Activated naive CD4-positive, alpha-beta T cell treated with anti-CD3 and anti-CD28 coated beads, Interleukin-2, amount 10 ng/mL, durations not matched to agents 7 days and 5 days (primary cell): ENCODE data around the gene COL4A5.

Experiments used
- CTCF ChIA-PET: fragments of 350-600 bp; sonication (Branson Sonifier 250); formaldehyde crosslinking; loops from one replicate; lab custom pipeline; 2021; ENCODE audit warnings: antibody characterized with exemption; lab: Charles Lee
- DNase-seq: peaks from one replicate; pipeline ENCODE4 v3.0.0-alpha.2; 2020
- H3K27ac Mint-ChIP-seq: one replicate; pipeline ENCODE4 v1.8.0; 2021; ENCODE audit warnings: mild to moderate bottlenecking, moderate library complexity, mixed read lengths
- H3K27me3 Mint-ChIP-seq: one replicate; pipeline ENCODE4 v1.8.0; 2021; ENCODE audit warnings: mild to moderate bottlenecking, mixed read lengths
- H3K36me3 Mint-ChIP-seq: one replicate; pipeline ENCODE4 v1.8.0; 2021; ENCODE audit warnings: mixed read lengths
- H3K4me1 Mint-ChIP-seq: one replicate; pipeline ENCODE4 v1.8.0; 2021; ENCODE audit warnings: mixed read lengths
- H3K4me3 Mint-ChIP-seq: one replicate; pipeline ENCODE4 v1.8.0; 2021; ENCODE audit warnings: mild to moderate bottlenecking, moderate library complexity, mixed read lengths
- H3K9me3 Mint-ChIP-seq: one replicate; pipeline ENCODE4 v1.8.0; 2021; ENCODE audit warnings: mixed read lengths

Gene COL4A5

DNA sequence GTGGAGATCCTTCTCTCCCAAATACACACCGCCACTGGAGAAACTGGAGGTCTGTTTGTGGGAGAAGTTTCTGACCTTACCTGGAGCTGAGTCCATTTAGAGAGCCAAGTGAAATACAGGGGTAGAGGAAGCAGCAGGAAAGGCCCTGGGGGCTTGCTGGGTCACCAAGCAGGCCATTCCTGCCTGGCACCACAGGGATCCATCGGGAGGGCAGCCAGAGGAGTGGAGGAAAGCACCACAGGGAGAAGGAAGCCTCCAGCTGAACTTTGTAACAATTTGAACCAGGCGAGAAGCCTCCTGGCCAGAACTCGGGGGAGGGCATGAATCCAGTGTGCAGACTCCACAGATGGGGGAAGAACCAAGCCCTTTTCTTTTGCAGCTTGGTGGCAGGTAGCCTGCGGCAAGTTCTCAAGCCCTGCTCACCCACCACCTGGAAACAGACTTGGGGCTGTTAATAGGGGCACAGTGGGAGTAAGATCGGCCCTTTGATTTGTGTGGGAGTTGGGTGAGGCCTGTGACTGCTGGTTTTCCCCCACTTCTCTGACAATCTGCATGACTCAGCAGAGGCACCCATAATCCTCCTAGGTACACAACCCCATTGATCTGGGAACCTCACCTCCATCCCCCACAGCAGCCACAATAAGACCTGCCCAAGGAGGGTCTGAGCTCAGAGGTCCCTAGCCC lies 202.1 kb downstream of the COL4A5 start:
- Mint-ChIP-seq H3K4me1 (no peaks in the 10 kb centered on the region), H3K27me3 (no peaks in the 10 kb centered on the region), H3K4me3 (no peak overlapping the region), H3K9me3 (peaks cover 3% of the 10 kb centered on the region), H3K27ac (no peak overlapping the region), H3K36me3 (no peaks in the 10 kb centered on the region)
- CTCF ChIA-PET = no interaction called here
- DNase-seq = no peak

GRCh38 chrX:108642273-108642628 lies 202.6 kb downstream of the COL4A5 start:
- Mint-ChIP-seq H3K4me1 (no peaks in the 10 kb centered on the region), H3K27ac (no peak overlapping the region), H3K36me3 (no peaks in the 10 kb centered on the region), H3K27me3 (no peaks in the 10 kb centered on the region), H3K4me3 (no peak overlapping the region), H3K9me3 (peaks cover 3% of the 10 kb centered on the region)
- DNase-seq = no peak
- CTCF ChIA-PET = no interaction called here

DNA sequence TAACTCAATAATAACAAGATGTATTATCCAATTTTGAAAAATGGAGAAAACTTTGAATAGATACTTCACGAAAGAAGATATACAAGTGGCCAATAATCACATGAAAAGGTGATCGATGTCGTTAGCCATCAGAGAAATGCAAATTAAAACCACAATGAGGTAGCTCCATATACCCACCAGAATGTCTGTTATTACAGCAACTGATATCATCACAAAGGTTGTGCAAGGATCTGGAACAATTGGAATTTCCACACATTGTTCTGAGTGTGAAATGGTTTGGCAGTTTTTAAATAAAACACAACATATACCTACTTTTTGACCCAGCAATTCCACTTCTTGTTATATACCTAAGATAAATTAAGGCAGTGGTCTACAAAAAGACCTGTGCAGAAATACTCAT lies 225.1 kb downstream of the COL4A5 start:
- Mint-ChIP-seq H3K4me1 (no peaks in the 10 kb centered on the region), H3K27me3 (no peaks in the 10 kb centered on the region), H3K27ac (no peak overlapping the region), H3K9me3 (no peaks in the 10 kb centered on the region), H3K36me3 (no peaks in the 10 kb centered on the region), H3K4me3 (no peak overlapping the region)
- no peak for DNase-seq
- CTCF ChIA-PET = no interaction called here

GRCh38 chrX:108666101-108666500 lies 226.5 kb downstream of the COL4A5 start:
- H3K27me3 Mint-ChIP-seq = no peaks in the 10 kb centered on the region
- H3K9me3 Mint-ChIP-seq = no peaks in the 10 kb centered on the region
- no peak overlapping the region for H3K27ac Mint-ChIP-seq
- no peaks in the 10 kb centered on the region for H3K4me1 Mint-ChIP-seq
- H3K36me3 Mint-ChIP-seq = no peaks in the 10 kb centered on the region
- no peak overlapping the region for H3K4me3 Mint-ChIP-seq
- CTCF ChIA-PET = no interaction called here
- DNase-seq = no peak

DNA sequence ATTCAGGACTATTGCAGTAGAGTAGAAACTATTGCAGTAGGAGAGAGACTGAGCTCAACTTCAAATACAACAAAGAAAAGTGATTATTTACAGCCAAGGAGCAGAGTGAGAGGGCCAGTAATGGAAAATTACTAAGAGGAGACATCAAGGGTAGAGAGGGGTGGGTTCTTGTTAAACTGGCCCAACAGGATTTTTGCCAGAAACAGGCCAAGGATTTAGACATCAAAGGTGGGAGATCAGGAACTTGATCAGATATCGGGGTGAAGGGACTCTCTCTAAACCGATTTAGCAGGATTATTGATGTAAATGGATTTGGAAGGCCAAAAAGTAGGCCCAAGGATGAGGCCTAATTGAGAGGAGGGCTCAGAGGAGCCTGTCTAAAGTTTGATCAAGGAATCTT lies 231.9 kb downstream of the COL4A5 start:
- no peak overlapping the region for H3K4me3 Mint-ChIP-seq
- H3K27me3 Mint-ChIP-seq = no peaks in the 10 kb centered on the region
- CTCF ChIA-PET = no interaction called here
- no peak for DNase-seq
- no peak overlapping the region for H3K27ac Mint-ChIP-seq
- H3K9me3 Mint-ChIP-seq = no peaks in the 10 kb centered on the region
- no peaks in the 10 kb centered on the region for H3K36me3 Mint-ChIP-seq
- no peaks in the 10 kb centered on the region for H3K4me1 Mint-ChIP-seq

- Mint-ChIP-seq H3K27ac (no peak overlapping the region), H3K4me3 (no peak overlapping the region), H3K36me3 (no peaks in the 10 kb centered on the region), H3K27me3 (no peaks in the 10 kb centered on the region), H3K4me1 (no peaks in the 10 kb centered on the region), H3K9me3 (no peaks in the 10 kb centered on the region)
- no peak for DNase-seq
- CTCF ChIA-PET = no interaction called here
Measured at GRCh38 chrX:108696690-108697089, 257.1 kb downstream of the COL4A5 start.

DNA sequence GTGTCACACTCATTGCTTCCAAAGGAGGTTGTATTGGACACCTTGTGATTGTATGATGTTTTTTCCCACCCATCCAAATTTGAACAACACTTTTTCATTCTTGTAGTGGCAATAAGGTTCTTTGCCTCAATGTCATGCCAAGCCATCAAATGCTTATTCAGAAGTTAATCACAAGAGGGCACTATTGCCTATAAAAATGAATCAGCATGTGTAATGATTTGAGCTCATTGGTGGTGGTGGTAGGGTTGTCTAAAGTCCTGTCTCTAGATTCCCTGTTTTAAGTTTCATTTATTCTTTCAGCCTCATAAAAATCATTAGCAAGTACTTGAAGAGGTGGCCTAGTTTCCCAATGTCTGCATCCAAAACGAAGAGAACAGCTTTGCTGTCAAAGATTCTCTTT lies 259.7 kb downstream of the COL4A5 start:
- CTCF ChIA-PET = interaction anchor here (1.4 kb wide), 1 partner anchor 685 kb away, joined by 5 read pairs; no protein-coding TSS in a partner anchor
- Mint-ChIP-seq H3K4me3 (no peak overlapping the region), H3K36me3 (no peaks in the 10 kb centered on the region), H3K9me3 (no peaks in the 10 kb centered on the region), H3K27me3 (no peaks in the 10 kb centered on the region), H3K27ac (no peak overlapping the region), H3K4me1 (no peaks in the 10 kb centered on the region)
- no peak for DNase-seq

DNA sequence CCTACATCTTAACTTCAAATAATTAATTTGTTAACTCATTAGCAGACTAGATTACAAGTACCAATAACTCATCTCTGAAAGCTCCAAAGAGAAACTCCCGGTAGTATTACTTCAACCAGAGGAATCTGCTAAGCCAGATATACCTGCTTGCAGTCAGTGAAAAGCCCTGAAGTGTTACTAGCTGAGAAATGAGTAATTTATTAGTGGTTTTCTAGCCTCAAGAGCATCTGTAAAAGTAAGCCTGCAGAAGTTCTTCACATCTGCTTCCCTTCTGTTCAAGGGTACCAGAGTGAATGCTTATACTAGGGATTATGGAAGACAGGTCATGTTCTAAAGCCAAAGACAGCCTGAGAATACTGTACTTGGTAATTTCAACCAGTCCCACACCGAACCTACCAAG lies 262.0 kb downstream of the COL4A5 start:
- DNase-seq = no peak
- H3K27me3 Mint-ChIP-seq = no peaks in the 10 kb centered on the region
- no peaks in the 10 kb centered on the region for H3K9me3 Mint-ChIP-seq
- no peaks in the 10 kb centered on the region for H3K36me3 Mint-ChIP-seq
- no peaks in the 10 kb centered on the region for H3K4me1 Mint-ChIP-seq
- no peak overlapping the region for H3K4me3 Mint-ChIP-seq
- CTCF ChIA-PET = no interaction called here
- no peak overlapping the region for H3K27ac Mint-ChIP-seq

- H3K9me3 Mint-ChIP-seq = no peaks in the 10 kb centered on the region
Measured at GRCh38 chrX:108702530-108702929, 262.9 kb downstream of the COL4A5 start.

DNA sequence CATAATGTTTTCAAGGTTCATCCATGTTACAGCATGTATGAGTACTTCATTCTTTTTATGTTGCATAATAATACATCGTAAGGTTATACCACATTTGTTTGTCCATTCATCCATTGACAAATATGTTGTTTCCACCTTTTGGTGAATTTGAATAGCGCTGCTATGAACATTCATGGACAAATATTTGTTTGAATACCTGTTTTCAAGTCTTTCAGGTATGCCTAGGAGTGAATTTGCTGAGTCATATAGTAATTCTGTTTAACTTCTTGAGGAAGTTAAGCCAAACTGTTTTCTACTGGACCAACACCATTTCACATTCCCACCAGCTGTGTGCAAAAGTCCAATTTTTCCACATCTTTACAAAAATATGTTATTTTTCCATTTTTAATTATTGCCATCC lies 265.2 kb downstream of the COL4A5 start:
- Mint-ChIP-seq H3K4me1 (no peaks in the 10 kb centered on the region), H3K9me3 (no peaks in the 10 kb centered on the region), H3K27me3 (no peaks in the 10 kb centered on the region), H3K27ac (no peak overlapping the region), H3K4me3 (no peak overlapping the region), H3K36me3 (no peaks in the 10 kb centered on the region)
- CTCF ChIA-PET = no interaction called here
- DNase-seq = no peak

More at GRCh38 chrX:108702530-108702929, 262.9 kb downstream of the COL4A5 start:
- no peaks in the 10 kb centered on the region for H3K4me1 Mint-ChIP-seq
- DNase-seq = no peak
- CTCF ChIA-PET = no interaction called here
- H3K4me3 Mint-ChIP-seq = no peak overlapping the region
- no peaks in the 10 kb centered on the region for H3K27me3 Mint-ChIP-seq
- no peak overlapping the region for H3K27ac Mint-ChIP-seq
- H3K36me3 Mint-ChIP-seq = no peaks in the 10 kb centered on the region

DNA sequence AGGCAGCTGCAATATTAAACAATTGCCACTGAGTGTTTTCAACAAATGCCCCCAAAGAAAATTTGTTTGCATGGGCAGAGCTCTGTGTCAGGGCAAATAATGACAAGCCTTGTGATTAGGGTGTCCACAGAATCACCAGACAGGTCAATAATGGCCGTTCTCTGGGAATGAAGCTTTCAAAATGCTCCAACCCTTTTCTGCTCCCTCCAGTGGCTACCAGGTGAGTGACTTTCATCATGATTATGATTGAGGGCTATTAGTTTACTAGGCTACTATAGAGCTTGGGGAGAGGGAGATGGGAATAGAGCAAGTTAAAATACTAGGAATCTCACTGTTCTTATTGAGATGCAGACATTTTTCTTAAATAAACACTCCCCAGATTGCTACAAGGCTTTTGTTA lies 273.2 kb downstream of the COL4A5 start:
- Mint-ChIP-seq H3K4me1 (no peaks in the 10 kb centered on the region), H3K4me3 (no peak overlapping the region), H3K36me3 (no peaks in the 10 kb centered on the region), H3K27ac (no peak overlapping the region), H3K9me3 (no peaks in the 10 kb centered on the region), H3K27me3 (no peaks in the 10 kb centered on the region)
- CTCF ChIA-PET = no interaction called here
- no peak for DNase-seq

GRCh38 chrX:108722561-108722960 lies 282.9 kb downstream of the COL4A5 start:
- H3K36me3 Mint-ChIP-seq = no peaks in the 10 kb centered on the region
- H3K4me3 Mint-ChIP-seq = no peak overlapping the region
- no peak overlapping the region for H3K27ac Mint-ChIP-seq
- no peaks in the 10 kb centered on the region for H3K4me1 Mint-ChIP-seq
- DNase-seq = no peak
- H3K9me3 Mint-ChIP-seq = no peaks in the 10 kb centered on the region
- CTCF ChIA-PET = no interaction called here
- H3K27me3 Mint-ChIP-seq = no peaks in the 10 kb centered on the region

GRCh38 chrX:108726748-108727147 lies 287.1 kb downstream of the COL4A5 start:
- CTCF ChIA-PET = no interaction called here
- Mint-ChIP-seq H3K4me1 (no peaks in the 10 kb centered on the region), H3K36me3 (no peaks in the 10 kb centered on the region), H3K27me3 (no peaks in the 10 kb centered on the region), H3K9me3 (no peaks in the 10 kb centered on the region), H3K27ac (no peak overlapping the region), H3K4me3 (no peak overlapping the region)
- DNase-seq = no peak

GRCh38 chrX:108731153-108731552 lies 291.5 kb downstream of the COL4A5 start:
- Mint-ChIP-seq H3K36me3 (no peaks in the 10 kb centered on the region), H3K9me3 (no peaks in the 10 kb centered on the region), H3K4me3 (no peak overlapping the region), H3K4me1 (no peaks in the 10 kb centered on the region), H3K27me3 (peaks cover 38% of the 10 kb centered on the region), H3K27ac (no peak overlapping the region)
- no peak for DNase-seq
- CTCF ChIA-PET = no interaction called here

DNA sequence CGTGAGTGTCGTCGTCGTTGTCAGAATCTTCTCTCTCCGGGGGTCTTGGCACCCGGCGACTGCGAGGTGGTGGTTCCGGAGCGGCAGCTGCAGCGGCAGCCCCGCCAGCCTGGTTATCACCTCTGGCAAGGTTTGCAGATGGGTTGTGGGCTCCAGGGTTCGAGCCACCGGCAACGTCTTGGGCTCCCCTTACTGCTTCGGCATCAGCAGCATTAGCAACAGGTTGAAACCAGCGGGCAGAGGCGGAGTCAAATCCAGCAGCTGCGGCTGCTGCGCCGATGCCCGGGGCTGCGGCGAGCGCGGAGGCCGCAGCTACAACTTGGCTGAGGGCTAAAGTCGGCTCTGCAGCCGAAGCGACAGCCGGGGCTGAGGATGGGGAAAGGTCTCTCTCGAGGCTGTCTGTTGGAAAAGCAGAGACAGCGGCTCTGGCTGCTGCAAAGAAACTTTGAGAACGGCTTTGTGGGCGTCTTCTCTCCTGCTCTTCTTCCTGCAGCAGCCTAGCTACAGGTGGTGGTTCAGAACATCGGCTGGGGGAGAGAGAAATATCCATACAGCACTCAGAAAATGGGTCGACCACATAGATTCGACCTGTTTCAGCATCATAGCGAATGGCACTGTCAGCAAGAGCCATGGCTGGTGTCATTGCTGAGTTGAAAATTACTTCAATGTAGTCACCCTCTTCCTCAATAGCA lies 293.1 kb downstream of the COL4A5 start:
- H3K4me1 Mint-ChIP-seq = no peaks in the 10 kb centered on the region
- CTCF ChIA-PET = no interaction called here
- H3K36me3 Mint-ChIP-seq = no peaks in the 10 kb centered on the region
- H3K9me3 Mint-ChIP-seq = no peaks in the 10 kb centered on the region
- H3K27me3 Mint-ChIP-seq = peaks cover 53% of the 10 kb centered on the region
- no peak overlapping the region for H3K4me3 Mint-ChIP-seq
- H3K27ac Mint-ChIP-seq = no peak overlapping the region
- no peak for DNase-seq
